ENCODE results near the gene ADD2. TPM values are rescaled to one million over a fixed set of nuclear protein-coding genes. Genes with fewer than 3 reads are reported as not detected.

Gene ADD2
- total and polyA plus RNA-seq, 4 donors = 0.08 to 156 (median 0.16) TPM; not detected in 1

DNA sequence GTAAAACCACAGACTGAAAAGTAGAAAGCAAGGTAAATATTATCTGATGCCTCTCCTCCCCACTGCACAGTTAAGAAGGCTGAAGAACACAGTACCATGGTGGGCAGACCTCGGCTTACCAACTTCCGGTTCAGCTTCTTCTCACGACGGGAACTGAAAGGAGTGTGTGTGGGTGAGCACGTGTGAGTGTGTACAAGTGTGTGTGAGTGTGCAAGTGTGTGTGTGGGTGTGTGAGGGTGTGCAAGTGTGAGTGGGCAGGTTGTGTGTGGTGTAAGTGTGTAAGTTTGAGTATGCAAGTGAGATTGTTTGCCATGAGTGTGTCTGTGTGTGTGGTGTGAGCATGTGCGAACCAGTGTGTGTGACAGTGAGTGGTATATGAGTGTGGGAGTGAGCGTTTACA lies 103.5 kb downstream of the ADD2 start:
- H3K9me3 ChIP-seq (ENCODE audit: control insufficient read depth in 4 of 4, low read length in 3 of 4) = no peaks in the 10 kb centered on the region
- no peak overlapping the region for H3K9ac ChIP-seq (ENCODE audit: low read depth in 1 of 2, low read length in 2 of 2)
- no peaks in the 10 kb centered on the region for H3K4me1 ChIP-seq (ENCODE audit: control insufficient read depth in 4 of 4, insufficient read depth in 4 of 4, low read length in 3 of 4)
- no peak overlapping the region for H3K4me3 ChIP-seq (ENCODE audit: low read depth in 1 of 3, low read length in 3 of 3)
- no peaks in the 10 kb centered on the region for H3K27me3 ChIP-seq (ENCODE audit: control insufficient read depth in 4 of 4, insufficient read depth in 4 of 4, low read length in 3 of 4)
- H3K36me3 ChIP-seq (ENCODE audit: control insufficient read depth in 4 of 4, insufficient read depth in 3 of 4, low read depth in 1 of 4, low read length in 3 of 4) = no peaks in the 10 kb centered on the region
- DNase-seq (ENCODE audit: low spot score) = no peak
- TF ChIP-seq TAF1 (conservative IDR thresholded peaks at IDR 0.05) = no peak
- H3K27ac ChIP-seq (ENCODE audit: low read depth in 1 of 2, low read length in 2 of 2) = no peak overlapping the region
- WGBS = 82% methylated on average over 7 of the region's 7 CpGs

DNA sequence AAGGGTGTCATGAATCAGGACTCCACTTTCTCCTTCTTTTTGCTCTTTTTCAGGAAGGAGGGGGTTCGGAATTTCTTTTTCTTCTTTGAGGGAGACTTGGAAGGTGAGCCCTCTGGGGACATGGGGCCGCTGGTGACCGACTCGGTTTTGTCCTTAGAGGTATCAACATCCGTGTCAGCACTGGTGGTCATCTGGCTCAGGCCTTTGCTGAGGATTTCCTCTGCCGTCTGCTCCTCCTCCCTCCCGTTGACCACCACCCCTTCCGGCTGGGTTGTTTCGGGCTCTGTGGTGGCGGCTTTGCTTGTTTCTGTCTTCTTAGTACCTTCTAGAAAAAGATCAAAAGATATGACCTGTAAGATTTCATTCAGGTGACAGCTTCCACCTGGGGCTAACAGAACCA lies 104.6 kb downstream of the ADD2 start:
- H3K27me3 ChIP-seq (ENCODE audit: control insufficient read depth in 4 of 4, insufficient read depth in 4 of 4, low read length in 3 of 4) = no peaks in the 10 kb centered on the region
- no peaks in the 10 kb centered on the region for H3K9me3 ChIP-seq (ENCODE audit: control insufficient read depth in 4 of 4, low read length in 3 of 4)
- WGBS = 87% methylated on average over 10 of the region's 10 CpGs
- DNase-seq (ENCODE audit: low spot score) = no peak
- TF ChIP-seq EGR1 (IDR thresholded peaks at IDR 0.05; ENCODE audit: low read depth in 2 of 2) = no peak
- TF ChIP-seq, protein P1, sequence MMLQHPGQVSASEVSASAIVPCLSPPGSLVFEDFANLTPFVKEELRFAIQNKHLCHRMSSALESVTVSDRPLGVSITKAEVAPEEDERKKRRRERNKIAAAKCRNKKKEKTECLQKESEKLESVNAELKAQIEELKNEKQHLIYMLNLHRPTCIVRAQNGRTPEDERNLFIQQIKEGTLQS (IDR thresholded peaks at IDR 0.05) = no peak
- TF ChIP-seq, protein P2, sequence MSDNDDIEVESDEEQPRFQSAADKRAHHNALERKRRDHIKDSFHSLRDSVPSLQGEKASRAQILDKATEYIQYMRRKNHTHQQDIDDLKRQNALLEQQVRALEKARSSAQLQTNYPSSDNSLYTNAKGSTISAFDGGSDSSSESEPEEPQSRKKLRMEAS (IDR thresholded peaks at IDR 0.05) = no peak
- TF ChIP-seq, protein P3, sequence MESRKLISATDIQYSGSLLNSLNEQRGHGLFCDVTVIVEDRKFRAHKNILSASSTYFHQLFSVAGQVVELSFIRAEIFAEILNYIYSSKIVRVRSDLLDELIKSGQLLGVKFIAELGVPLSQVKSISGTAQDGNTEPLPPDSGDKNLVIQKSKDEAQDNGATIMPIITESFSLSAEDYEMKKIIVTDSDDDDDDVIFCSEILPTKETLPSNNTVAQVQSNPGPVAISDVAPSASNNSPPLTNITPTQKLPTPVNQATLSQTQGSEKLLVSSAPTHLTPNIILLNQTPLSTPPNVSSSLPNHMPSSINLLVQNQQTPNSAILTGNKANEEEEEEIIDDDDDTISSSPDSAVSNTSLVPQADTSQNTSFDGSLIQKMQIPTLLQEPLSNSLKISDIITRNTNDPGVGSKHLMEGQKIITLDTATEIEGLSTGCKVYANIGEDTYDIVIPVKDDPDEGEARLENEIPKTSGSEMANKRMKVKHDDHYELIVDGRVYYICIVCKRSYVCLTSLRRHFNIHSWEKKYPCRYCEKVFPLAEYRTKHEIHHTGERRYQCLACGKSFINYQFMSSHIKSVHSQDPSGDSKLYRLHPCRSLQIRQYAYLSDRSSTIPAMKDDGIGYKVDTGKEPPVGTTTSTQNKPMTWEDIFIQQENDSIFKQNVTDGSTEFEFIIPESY (IDR thresholded peaks at IDR 0.05) = no peak
- TF ChIP-seq HNF4G (IDR thresholded peaks at IDR 0.05) = no peak
- no peak for TF ChIP-seq JUND (IDR thresholded peaks at IDR 0.05)
- no peak for TF ChIP-seq FOXA1 (IDR thresholded peaks at IDR 0.05)
- TF ChIP-seq, protein P4, sequence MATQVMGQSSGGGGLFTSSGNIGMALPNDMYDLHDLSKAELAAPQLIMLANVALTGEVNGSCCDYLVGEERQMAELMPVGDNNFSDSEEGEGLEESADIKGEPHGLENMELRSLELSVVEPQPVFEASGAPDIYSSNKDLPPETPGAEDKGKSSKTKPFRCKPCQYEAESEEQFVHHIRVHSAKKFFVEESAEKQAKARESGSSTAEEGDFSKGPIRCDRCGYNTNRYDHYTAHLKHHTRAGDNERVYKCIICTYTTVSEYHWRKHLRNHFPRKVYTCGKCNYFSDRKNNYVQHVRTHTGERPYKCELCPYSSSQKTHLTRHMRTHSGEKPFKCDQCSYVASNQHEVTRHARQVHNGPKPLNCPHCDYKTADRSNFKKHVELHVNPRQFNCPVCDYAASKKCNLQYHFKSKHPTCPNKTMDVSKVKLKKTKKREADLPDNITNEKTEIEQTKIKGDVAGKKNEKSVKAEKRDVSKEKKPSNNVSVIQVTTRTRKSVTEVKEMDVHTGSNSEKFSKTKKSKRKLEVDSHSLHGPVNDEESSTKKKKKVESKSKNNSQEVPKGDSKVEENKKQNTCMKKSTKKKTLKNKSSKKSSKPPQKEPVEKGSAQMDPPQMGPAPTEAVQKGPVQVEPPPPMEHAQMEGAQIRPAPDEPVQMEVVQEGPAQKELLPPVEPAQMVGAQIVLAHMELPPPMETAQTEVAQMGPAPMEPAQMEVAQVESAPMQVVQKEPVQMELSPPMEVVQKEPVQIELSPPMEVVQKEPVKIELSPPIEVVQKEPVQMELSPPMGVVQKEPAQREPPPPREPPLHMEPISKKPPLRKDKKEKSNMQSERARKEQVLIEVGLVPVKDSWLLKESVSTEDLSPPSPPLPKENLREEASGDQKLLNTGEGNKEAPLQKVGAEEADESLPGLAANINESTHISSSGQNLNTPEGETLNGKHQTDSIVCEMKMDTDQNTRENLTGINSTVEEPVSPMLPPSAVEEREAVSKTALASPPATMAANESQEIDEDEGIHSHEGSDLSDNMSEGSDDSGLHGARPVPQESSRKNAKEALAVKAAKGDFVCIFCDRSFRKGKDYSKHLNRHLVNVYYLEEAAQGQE (IDR thresholded peaks at IDR 0.05) = no peak
- no peak for TF ChIP-seq YY1 (IDR thresholded peaks at IDR 0.05)
- TF ChIP-seq RAD21 (IDR thresholded peaks at IDR 0.05) = no peak
- no peak for TF ChIP-seq FOXA2 (IDR thresholded peaks at IDR 0.05)
- TF ChIP-seq NR2F2 (IDR thresholded peaks at IDR 0.05) = no peak
- H3K4me1 ChIP-seq (ENCODE audit: control insufficient read depth in 4 of 4, insufficient read depth in 4 of 4, low read length in 3 of 4) = no peaks in the 10 kb centered on the region
- no peak overlapping the region for H3K4me3 ChIP-seq (ENCODE audit: low read depth in 1 of 3, low read length in 3 of 3)
- H3K27ac ChIP-seq (ENCODE audit: low read depth in 1 of 2, low read length in 2 of 2) = no peak overlapping the region
- H3K36me3 ChIP-seq (ENCODE audit: control insufficient read depth in 4 of 4, insufficient read depth in 3 of 4, low read depth in 1 of 4, low read length in 3 of 4) = no peaks in the 10 kb centered on the region
- H3K9ac ChIP-seq (ENCODE audit: low read depth in 1 of 2, low read length in 2 of 2) = no peak overlapping the region

DNA sequence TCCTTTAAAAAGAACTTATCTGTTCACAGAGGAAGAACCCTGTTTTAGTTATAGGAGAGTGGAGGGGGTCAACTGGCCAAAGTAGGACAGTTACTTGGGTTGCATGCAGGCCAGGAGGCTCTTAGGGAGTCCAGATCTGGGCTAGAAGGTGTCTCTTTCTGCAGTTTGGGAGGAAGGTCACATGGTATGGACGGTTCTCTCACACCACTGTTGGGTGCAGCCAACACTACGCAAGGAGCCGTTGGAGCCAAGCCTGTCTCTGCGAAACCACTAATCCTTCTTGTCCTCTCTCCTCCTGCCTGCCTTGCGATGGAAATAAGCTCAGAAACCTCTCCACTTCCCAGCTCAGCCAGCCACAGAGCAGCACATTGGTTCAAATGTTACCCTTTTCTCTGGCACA lies 108.4 kb downstream of the ADD2 start:
- no peak overlapping the region for H3K27ac ChIP-seq (ENCODE audit: low read depth in 1 of 2, low read length in 2 of 2)
- TF ChIP-seq, protein P1 (IDR thresholded peaks at IDR 0.05) = no peak
- TF ChIP-seq NR2F2 (IDR thresholded peaks at IDR 0.05) (no peak), EGR1 (IDR thresholded peaks at IDR 0.05; ENCODE audit: low read depth in 2 of 2) (no peak), RXRA (IDR thresholded peaks at IDR 0.05) (no peak)
- TF ChIP-seq, protein P5, sequence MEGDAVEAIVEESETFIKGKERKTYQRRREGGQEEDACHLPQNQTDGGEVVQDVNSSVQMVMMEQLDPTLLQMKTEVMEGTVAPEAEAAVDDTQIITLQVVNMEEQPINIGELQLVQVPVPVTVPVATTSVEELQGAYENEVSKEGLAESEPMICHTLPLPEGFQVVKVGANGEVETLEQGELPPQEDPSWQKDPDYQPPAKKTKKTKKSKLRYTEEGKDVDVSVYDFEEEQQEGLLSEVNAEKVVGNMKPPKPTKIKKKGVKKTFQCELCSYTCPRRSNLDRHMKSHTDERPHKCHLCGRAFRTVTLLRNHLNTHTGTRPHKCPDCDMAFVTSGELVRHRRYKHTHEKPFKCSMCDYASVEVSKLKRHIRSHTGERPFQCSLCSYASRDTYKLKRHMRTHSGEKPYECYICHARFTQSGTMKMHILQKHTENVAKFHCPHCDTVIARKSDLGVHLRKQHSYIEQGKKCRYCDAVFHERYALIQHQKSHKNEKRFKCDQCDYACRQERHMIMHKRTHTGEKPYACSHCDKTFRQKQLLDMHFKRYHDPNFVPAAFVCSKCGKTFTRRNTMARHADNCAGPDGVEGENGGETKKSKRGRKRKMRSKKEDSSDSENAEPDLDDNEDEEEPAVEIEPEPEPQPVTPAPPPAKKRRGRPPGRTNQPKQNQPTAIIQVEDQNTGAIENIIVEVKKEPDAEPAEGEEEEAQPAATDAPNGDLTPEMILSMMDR (IDR thresholded peaks at IDR 0.05; ENCODE audit: low read depth, low read length, missing input control) = no peak
- TF ChIP-seq, protein P4 (IDR thresholded peaks at IDR 0.05) = no peak
- H3K4me3 ChIP-seq (ENCODE audit: low read depth in 1 of 3, low read length in 3 of 3) = no peak overlapping the region
- WGBS = 85% methylated on average over 5 of the region's 5 CpGs
- H3K4me1 ChIP-seq (ENCODE audit: control insufficient read depth in 4 of 4, insufficient read depth in 4 of 4, low read length in 3 of 4) = no peaks in the 10 kb centered on the region
- DNase-seq (ENCODE audit: low spot score) = peak; percentile 27
- H3K9me3 ChIP-seq (ENCODE audit: control insufficient read depth in 4 of 4, low read length in 3 of 4) = no peaks in the 10 kb centered on the region
- H3K9ac ChIP-seq (ENCODE audit: low read depth in 1 of 2, low read length in 2 of 2) = no peak overlapping the region
- no peaks in the 10 kb centered on the region for H3K36me3 ChIP-seq (ENCODE audit: control insufficient read depth in 4 of 4, insufficient read depth in 3 of 4, low read depth in 1 of 4, low read length in 3 of 4)
- H3K27me3 ChIP-seq (ENCODE audit: control insufficient read depth in 4 of 4, insufficient read depth in 4 of 4, low read length in 3 of 4) = peaks cover 0 to 6% (median 4%) of the 10 kb centered on the region in 4 donors

All from liver (tissue), 9 donors.